Measurements from ENCODE around the gene ADGRV1. TPM values are rescaled to one million over a fixed set of nuclear protein-coding genes. Genes with fewer than 3 reads are reported as not detected.

Gene ADGRV1
- total RNA-seq, 1 experiment from 2014 or later: 64.8 TPM

- Mint-ChIP-seq H3K4me3 (no peak overlapping the region), H3K4me1 (no peaks in the 10 kb centered on the region), H3K36me3 (ENCODE audit: insufficient read depth in 1 of 3, low read depth in 3 of 3) (peaks cover 0 to 10% (median 3%) of the 10 kb centered on the region in 3 experiments; a peak in 3 of 7 replicates), H3K9me3 (no peaks in the 10 kb centered on the region), H3K27me3 (ENCODE audit: low read depth) (no peaks in the 10 kb centered on the region), H3K27ac (no peak overlapping the region)
- Histone ChIP-seq H3T11ph (ENCODE audit: low read length) (no peak overlapping the region), H3K14ac (ENCODE audit: insufficient read depth, low read length) (no peak overlapping the region), H3K27me3 (ENCODE audit: insufficient read depth, low read length) (no peaks in the 10 kb centered on the region), H3K4me1 (ENCODE audit: insufficient read depth, low read length) (no peaks in the 10 kb centered on the region), H3K79me1 (ENCODE audit: insufficient read depth, low read depth, low read length, poor library complexity, severe bottlenecking) (no peaks in the 10 kb centered on the region), H3K23me2 (ENCODE audit: insufficient read length, low read depth, low read length, poor library complexity, severe bottlenecking) (no peaks in the 10 kb centered on the region), H2BK20ac (ENCODE audit: low read depth, low read length, poor library complexity, severe bottlenecking) (no peak overlapping the region), H2BK120ac (ENCODE audit: low read depth, low read length, poor library complexity, severe bottlenecking) (no peak overlapping the region), H3K79me2 (ENCODE audit: insufficient read depth, low read length) (no peaks in the 10 kb centered on the region), H4K20me1 (ENCODE audit: control insufficient read depth, insufficient read depth, insufficient read length) (no peaks in the 10 kb centered on the region), H4K8ac (replicated peaks; ENCODE audit: insufficient read length, low read depth, low read length) (no peak overlapping the region), H3K9me3 (ENCODE audit: control insufficient read depth, low read depth, low read length) (no peaks in the 10 kb centered on the region), H2BK15ac (ENCODE audit: low read depth, low read length) (no peak overlapping the region), H4K91ac (ENCODE audit: insufficient read length, low read depth, low read length) (no peak overlapping the region), H4K5ac (ENCODE audit: insufficient read length, low read depth, low read length) (no peak overlapping the region), H2AK5ac (ENCODE audit: insufficient read length, low read length) (no peak overlapping the region), H3K56ac (ENCODE audit: insufficient read length, low read depth, low read length) (no peak overlapping the region), H3K4me2 (ENCODE audit: insufficient read depth, insufficient read length, low read length) (no peak overlapping the region), H3K9ac (ENCODE audit: extremely low read depth, insufficient read length, low read length) (no peak overlapping the region), H2BK5ac (ENCODE audit: insufficient read length, low read length) (no peak overlapping the region), H3K23ac (ENCODE audit: insufficient read length, low read depth, low read length) (no peak overlapping the region), H3K27ac (ENCODE audit: insufficient read length, low read depth, low read length) (no peak overlapping the region), H2BK12ac (ENCODE audit: insufficient read length, low read depth, low read length) (no peak overlapping the region), H3K4ac (ENCODE audit: low read depth, low read length) (no peak overlapping the region), H3K18ac (ENCODE audit: insufficient read length, low read depth, low read length) (no peak overlapping the region), H2AFZ (ENCODE audit: low read length) (no peak overlapping the region)
- no CpG with 5 or more reads among the region's 2 CpGs for WGBS (ENCODE audit: extremely low coverage, insufficient read length, low lambda C conversion rate)
- DNase-seq: no peak
- TF ChIP-seq CTCF (conservative IDR thresholded peaks at IDR 0.05): no peak
These were observed 295.2 kb downstream of the ADGRV1 start for GRCh38 chr5:90853750-90854149.

Data from H9 (cell line).